Liver (tissue), 3 donors: Measurements from ENCODE around the gene TMEM53.

Source experiments
- EGR1 ChIP-seq, 2 donors: IDR thresholded peaks; 2 replicates each; pipeline ENCODE4 v1.6.1; 2016 to 2018; ENCODE audit warnings: antibody characterized with exemption in 2 of 2, low read depth in 2 of 2
- HNF4G ChIP-seq: IDR thresholded peaks from 2 replicates; pipeline ENCODE4 v1.6.1; 2016; ENCODE audit warnings: antibody characterized with exemption
- JUND ChIP-seq, 2 donors: IDR thresholded peaks; 2 replicates each; pipeline ENCODE4 v1.6.1; 2016; ENCODE audit warnings: antibody characterized with exemption in 2 of 2
- MAX ChIP-seq: IDR thresholded peaks from 2 replicates; pipeline ENCODE4 v1.6.1; 2016; ENCODE audit warnings: antibody characterized with exemption
- RAD21 ChIP-seq, 2 donors: IDR thresholded peaks; 2 replicates each; pipeline ENCODE4 v1.6.1; 2016; ENCODE audit warnings: antibody characterized with exemption in 2 of 2, mild to moderate bottlenecking in 2 of 2
- SP1 ChIP-seq: IDR thresholded peaks from 2 replicates; pipeline ENCODE4 v1.6.1; 2018; ENCODE audit warnings: antibody characterized with exemption, mild to moderate bottlenecking
- TAF1 ChIP-seq: conservative IDR thresholded peaks from 2 replicates; pipeline ENCODE4 v1.6.1; 2016; ENCODE audit warnings: antibody characterized with exemption, mild to moderate bottlenecking
- YY1 ChIP-seq: IDR thresholded peaks from 2 replicates; pipeline ENCODE4 v1.6.1; 2016; ENCODE audit warnings: antibody characterized with exemption, mild to moderate bottlenecking
- ZBTB33 ChIP-seq: IDR thresholded peaks from 2 replicates; pipeline ENCODE4 v1.6.1; 2016; ENCODE audit warnings: antibody characterized with exemption
- TF ChIP-seq, protein P1 (sequence below): fragments of 150-350 bp; IDR thresholded peaks from 2 replicates; pipeline ENCODE4 v1.5.1; 2017; ENCODE audit warnings: improper control_type of control experiment, low read depth, low read length; ENCODE audit not compliant: missing input control
- TF ChIP-seq, protein P2 (sequence below): IDR thresholded peaks from 2 replicates; pipeline ENCODE4 v1.6.1; 2016; ENCODE audit warnings: antibody characterized with exemption
- TF ChIP-seq, protein P3 (sequence below): IDR thresholded peaks from 2 replicates; pipeline ENCODE4 v1.6.1; 2016; ENCODE audit warnings: antibody characterized with exemption, mild to moderate bottlenecking
- donor health status: healthy.
- donor health status: healthy.

DNA sequence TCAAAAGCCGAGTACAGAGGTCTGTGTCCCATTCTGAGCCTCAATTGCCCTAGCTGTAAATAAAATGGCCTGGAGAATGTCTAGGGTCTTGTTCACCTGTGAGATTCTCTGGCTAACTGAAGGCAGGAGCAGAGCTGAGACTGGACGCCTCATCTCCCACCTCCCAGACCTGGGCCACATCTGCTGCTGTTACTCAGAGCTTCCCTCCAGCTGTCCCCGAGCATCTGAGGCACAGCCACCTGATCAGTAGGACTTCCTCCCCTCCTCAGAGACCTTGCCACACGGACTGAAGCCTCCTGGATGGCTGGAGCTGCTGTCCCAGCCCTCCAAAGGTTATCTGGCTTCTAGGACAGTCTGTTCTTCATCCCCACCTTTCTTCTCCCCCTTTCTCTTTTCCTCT is 62.4 kb downstream of the TMEM53 start:
- no peak for TF ChIP-seq SP1
- TF ChIP-seq TAF1: no peak
- TF ChIP-seq, protein P1, sequence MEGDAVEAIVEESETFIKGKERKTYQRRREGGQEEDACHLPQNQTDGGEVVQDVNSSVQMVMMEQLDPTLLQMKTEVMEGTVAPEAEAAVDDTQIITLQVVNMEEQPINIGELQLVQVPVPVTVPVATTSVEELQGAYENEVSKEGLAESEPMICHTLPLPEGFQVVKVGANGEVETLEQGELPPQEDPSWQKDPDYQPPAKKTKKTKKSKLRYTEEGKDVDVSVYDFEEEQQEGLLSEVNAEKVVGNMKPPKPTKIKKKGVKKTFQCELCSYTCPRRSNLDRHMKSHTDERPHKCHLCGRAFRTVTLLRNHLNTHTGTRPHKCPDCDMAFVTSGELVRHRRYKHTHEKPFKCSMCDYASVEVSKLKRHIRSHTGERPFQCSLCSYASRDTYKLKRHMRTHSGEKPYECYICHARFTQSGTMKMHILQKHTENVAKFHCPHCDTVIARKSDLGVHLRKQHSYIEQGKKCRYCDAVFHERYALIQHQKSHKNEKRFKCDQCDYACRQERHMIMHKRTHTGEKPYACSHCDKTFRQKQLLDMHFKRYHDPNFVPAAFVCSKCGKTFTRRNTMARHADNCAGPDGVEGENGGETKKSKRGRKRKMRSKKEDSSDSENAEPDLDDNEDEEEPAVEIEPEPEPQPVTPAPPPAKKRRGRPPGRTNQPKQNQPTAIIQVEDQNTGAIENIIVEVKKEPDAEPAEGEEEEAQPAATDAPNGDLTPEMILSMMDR: no peak
- no peak for TF ChIP-seq HNF4G
- TF ChIP-seq ZBTB33: no peak
- TF ChIP-seq JUND (IDR thresholded peaks at IDR 0.05): no peak
- TF ChIP-seq RAD21 (IDR thresholded peaks at IDR 0.05): no peak
- TF ChIP-seq MAX: no peak
- TF ChIP-seq YY1: no peak
- TF ChIP-seq, protein P2, sequence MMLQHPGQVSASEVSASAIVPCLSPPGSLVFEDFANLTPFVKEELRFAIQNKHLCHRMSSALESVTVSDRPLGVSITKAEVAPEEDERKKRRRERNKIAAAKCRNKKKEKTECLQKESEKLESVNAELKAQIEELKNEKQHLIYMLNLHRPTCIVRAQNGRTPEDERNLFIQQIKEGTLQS: no peak
- TF ChIP-seq EGR1 (IDR thresholded peaks at IDR 0.05; ENCODE audit: low read depth in 2 of 2): no peak
- TF ChIP-seq, protein P3, sequence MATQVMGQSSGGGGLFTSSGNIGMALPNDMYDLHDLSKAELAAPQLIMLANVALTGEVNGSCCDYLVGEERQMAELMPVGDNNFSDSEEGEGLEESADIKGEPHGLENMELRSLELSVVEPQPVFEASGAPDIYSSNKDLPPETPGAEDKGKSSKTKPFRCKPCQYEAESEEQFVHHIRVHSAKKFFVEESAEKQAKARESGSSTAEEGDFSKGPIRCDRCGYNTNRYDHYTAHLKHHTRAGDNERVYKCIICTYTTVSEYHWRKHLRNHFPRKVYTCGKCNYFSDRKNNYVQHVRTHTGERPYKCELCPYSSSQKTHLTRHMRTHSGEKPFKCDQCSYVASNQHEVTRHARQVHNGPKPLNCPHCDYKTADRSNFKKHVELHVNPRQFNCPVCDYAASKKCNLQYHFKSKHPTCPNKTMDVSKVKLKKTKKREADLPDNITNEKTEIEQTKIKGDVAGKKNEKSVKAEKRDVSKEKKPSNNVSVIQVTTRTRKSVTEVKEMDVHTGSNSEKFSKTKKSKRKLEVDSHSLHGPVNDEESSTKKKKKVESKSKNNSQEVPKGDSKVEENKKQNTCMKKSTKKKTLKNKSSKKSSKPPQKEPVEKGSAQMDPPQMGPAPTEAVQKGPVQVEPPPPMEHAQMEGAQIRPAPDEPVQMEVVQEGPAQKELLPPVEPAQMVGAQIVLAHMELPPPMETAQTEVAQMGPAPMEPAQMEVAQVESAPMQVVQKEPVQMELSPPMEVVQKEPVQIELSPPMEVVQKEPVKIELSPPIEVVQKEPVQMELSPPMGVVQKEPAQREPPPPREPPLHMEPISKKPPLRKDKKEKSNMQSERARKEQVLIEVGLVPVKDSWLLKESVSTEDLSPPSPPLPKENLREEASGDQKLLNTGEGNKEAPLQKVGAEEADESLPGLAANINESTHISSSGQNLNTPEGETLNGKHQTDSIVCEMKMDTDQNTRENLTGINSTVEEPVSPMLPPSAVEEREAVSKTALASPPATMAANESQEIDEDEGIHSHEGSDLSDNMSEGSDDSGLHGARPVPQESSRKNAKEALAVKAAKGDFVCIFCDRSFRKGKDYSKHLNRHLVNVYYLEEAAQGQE: no peak
